Ishikawa (cell line): ENCODE results near the gene VWA7.

Experiments used
- CEBPB ChIP-seq: IDR thresholded peaks from 2 replicates; pipeline ENCODE4 v1.6.1; 2012
- CREB1 ChIP-seq: IDR thresholded peaks from 2 replicates; pipeline ENCODE4 v1.6.1; 2012; ENCODE audit warnings: low read depth
- EGR1 ChIP-seq: IDR thresholded peaks from 2 replicates; pipeline ENCODE4 v1.6.1; 2012
- EP300 ChIP-seq: IDR thresholded peaks from 2 replicates; pipeline ENCODE4 v1.6.1; 2012; ENCODE audit warnings: borderline replicate concordance
- FOXM1 ChIP-seq: IDR thresholded peaks from 2 replicates; pipeline ENCODE4 v1.6.1; 2012; ENCODE audit warnings: low read depth, borderline replicate concordance
- NFIC ChIP-seq: IDR thresholded peaks from 2 replicates; pipeline ENCODE4 v1.6.1; 2012
- RAD21 ChIP-seq: IDR thresholded peaks from 2 replicates; pipeline ENCODE4 v1.6.1; 2012; ENCODE audit warnings: low read depth
- REST ChIP-seq: IDR thresholded peaks from 2 replicates; pipeline ENCODE4 v1.6.1; 2012; ENCODE audit warnings: low read depth, mild to moderate bottlenecking
- TAF1 ChIP-seq: IDR thresholded peaks from 2 replicates; pipeline ENCODE4 v1.6.1; 2012; ENCODE audit warnings: low read depth, mild to moderate bottlenecking
- TCF12 ChIP-seq: IDR thresholded peaks from 2 replicates; pipeline ENCODE4 v1.6.1; 2012; ENCODE audit warnings: low read depth
- TEAD4 ChIP-seq: IDR thresholded peaks from 2 replicates; pipeline ENCODE4 v1.6.1; 2012
- YY1 ChIP-seq: IDR thresholded peaks from 2 replicates; pipeline ENCODE4 v1.6.1; 2012; ENCODE audit warnings: low read depth
- ZBTB7A ChIP-seq: IDR thresholded peaks from 2 replicates; pipeline ENCODE4 v1.6.1; 2012; ENCODE audit warnings: low read depth
- TF ChIP-seq, protein P1 (sequence below): IDR thresholded peaks from 2 replicates; pipeline ENCODE4 v1.6.1; 2012
- TF ChIP-seq, protein P2 (sequence below): IDR thresholded peaks from 2 replicates; pipeline ENCODE4 v1.6.1; 2012

VWA7 gene

DNA sequence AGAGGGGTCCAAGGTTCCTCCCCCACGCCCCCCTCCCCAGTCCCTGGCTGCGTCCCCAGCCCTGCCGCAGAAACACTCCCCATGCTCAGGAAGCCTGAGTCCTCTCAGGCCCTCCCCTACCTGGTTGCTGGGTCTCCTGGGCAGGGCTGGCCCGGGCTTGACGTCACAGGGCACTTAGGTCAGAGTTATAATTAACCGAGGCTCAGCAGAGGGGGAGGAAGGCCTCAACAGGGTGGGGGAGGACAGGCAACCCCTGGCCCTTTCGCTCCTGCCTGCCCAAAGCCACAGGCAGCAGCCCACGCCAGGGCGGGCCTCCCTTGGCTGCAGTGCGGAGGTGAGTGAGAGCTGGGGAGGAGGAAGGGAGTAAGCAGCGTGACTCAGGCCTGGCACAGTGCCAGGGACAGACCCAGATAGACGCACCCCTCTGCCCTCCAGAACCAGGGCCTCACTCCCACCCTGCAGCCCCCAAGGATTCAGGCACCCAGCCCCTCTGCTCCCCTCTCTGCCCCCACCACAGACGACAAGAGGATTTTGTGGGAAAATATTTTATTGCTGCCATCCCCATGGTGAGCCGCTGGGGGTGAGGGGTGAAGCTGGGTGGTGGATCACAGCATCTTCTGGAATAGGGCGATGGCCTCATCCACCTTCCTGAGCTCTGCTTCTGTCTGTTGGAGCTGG is at the start of gene VWA7:
Gene VWA7 (minus strand): TSS at position 340 of the 678 bp plus-strand sequence. CDS start 549 bp downstream, outside the sequence.
- TF ChIP-seq, protein P1, sequence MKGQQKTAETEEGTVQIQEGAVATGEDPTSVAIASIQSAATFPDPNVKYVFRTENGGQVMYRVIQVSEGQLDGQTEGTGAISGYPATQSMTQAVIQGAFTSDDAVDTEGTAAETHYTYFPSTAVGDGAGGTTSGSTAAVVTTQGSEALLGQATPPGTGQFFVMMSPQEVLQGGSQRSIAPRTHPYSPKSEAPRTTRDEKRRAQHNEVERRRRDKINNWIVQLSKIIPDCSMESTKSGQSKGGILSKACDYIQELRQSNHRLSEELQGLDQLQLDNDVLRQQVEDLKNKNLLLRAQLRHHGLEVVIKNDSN: peak; percentile 30; the same call in 1 of the 2 replicates
- peak; percentile 44; the same call in 1 of the 2 replicates for TF ChIP-seq EGR1
- TF ChIP-seq ZBTB7A: 0 out of 2 replicates have a peak, but pooled peaks have one; percentile 25
- TF ChIP-seq RAD21: no peak
- no peak for TF ChIP-seq TAF1
- TF ChIP-seq, protein P2, sequence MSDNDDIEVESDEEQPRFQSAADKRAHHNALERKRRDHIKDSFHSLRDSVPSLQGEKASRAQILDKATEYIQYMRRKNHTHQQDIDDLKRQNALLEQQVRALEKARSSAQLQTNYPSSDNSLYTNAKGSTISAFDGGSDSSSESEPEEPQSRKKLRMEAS: peak; percentile 29; the same call in 1 of the 2 replicates
- TF ChIP-seq TCF12: no peak; the same call in 1 of the 2 replicates
- no peak for TF ChIP-seq FOXM1
- TF ChIP-seq CREB1: no peak
- TF ChIP-seq REST: no peak
- no peak for TF ChIP-seq TEAD4
- TF ChIP-seq NFIC: peak; percentile 93
- no peak for TF ChIP-seq EP300

GRCh38 chr6:31826793-31827285 is 49.7 kb upstream of the VWA7 start:
- TF ChIP-seq, protein P2: peak; percentile 35
- no peak for TF ChIP-seq CEBPB
- no peak for TF ChIP-seq FOXM1
- TF ChIP-seq TEAD4: no peak
- TF ChIP-seq, protein P1: no peak
- no peak for TF ChIP-seq CREB1
- TF ChIP-seq TAF1: peak; percentile 18; the same call in 1 of the 2 replicates
- TF ChIP-seq ZBTB7A: no peak
- no peak for TF ChIP-seq EP300
- no peak for TF ChIP-seq TCF12
- no peak for TF ChIP-seq REST
- TF ChIP-seq NFIC: peak; percentile 61
- TF ChIP-seq EGR1: no peak
- TF ChIP-seq RAD21: no peak
- no peak for TF ChIP-seq YY1

DNA sequence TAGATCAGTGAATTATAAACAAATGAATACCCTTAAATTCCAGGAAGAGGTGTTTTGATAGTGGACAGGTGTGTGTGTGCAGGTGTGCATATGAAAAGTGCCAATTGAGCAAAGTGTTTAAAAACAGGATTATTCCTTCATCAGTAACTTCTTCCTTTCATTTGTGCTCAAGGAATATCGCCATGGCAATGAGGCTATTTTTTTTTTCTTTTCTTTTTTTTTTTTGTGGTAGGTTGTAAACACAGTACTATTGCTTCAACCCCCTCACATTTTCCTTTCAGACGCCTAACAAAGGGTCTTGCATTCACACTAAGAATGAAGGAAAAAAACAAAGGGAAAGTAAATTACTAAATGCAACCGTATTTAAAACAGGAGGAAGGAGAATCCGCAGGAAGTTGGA is 48.4 kb upstream of the VWA7 start:
- TF ChIP-seq TEAD4 (no peak), EP300 (no peak), TCF12 (no peak), YY1 (no peak), ZBTB7A (no peak), REST (no peak), FOXM1 (no peak), EGR1 (no peak), CEBPB (no peak), NFIC (no peak)
